GM10266 (cell line): Measurements from ENCODE around the gene WARS2.
"Not testable (repeated sequence)": the region's sequence is repeated elsewhere in the genome, so short reads cannot be mapped to it uniquely, and the experiment has no call there.

ENCODE experiments used
- DNase-seq: peaks from one replicate; pipeline ENCODE4 v3.0.0; 2012; ENCODE audit errors: extremely low spot score
- TF ChIP-seq, protein P1 (sequence below): IDR thresholded peaks from 2 replicates; pipeline ENCODE4 v1.5.1; 2012; ENCODE audit warnings: mild to moderate bottlenecking, low read depth; ENCODE audit not compliant: control insufficient read depth, insufficient read depth; ENCODE audit errors: missing control alignments

WARS2 gene

DNA sequence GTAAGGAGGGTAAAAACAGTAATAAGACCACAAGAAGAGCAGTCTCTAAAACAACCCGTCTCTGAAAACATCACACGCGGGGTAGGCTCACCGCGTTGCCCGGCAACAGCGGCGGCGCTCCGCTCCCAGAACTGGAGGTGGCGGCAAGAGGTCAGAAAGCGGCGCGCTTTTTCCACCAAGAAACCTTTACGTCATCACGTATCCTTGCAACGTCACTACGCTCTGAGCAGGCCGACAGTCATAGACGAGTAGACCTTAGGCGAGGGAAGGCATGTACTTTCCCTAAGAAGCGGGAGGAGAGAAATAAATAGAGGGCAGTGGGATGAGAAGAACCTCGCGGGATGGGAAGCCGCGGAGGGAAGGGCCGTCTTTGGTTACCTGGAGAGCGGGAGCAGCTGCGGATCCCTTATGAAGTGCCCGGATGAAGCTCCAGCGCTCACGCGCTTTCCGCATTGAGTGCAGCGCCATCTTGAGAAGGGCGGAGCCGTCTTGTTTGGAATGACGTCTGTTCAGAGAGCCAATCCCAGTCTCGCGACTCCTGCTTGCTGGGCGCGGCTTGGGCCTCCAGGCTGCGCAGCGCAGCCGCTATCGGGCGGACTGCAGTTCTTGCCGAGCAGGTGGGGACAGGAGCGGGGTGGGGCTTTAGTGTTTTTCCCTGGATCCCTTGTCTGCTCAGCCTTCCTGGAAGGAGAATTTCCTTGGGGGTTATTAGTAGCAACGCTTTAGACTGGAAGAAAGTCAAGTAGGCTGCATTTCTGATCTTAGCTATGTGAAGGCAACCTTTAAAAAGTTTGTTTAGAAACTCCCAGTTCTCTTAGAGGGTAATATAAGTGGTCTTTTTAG lies at the start of gene WARS2:
Gene WARS2, minus strand, starts transcription at position 477 of the 843 bp plus-strand sequence. Its CDS starts 9 bp downstream, at position 468.
- peak; percentile 84 for DNase-seq
- TF ChIP-seq, protein P1, sequence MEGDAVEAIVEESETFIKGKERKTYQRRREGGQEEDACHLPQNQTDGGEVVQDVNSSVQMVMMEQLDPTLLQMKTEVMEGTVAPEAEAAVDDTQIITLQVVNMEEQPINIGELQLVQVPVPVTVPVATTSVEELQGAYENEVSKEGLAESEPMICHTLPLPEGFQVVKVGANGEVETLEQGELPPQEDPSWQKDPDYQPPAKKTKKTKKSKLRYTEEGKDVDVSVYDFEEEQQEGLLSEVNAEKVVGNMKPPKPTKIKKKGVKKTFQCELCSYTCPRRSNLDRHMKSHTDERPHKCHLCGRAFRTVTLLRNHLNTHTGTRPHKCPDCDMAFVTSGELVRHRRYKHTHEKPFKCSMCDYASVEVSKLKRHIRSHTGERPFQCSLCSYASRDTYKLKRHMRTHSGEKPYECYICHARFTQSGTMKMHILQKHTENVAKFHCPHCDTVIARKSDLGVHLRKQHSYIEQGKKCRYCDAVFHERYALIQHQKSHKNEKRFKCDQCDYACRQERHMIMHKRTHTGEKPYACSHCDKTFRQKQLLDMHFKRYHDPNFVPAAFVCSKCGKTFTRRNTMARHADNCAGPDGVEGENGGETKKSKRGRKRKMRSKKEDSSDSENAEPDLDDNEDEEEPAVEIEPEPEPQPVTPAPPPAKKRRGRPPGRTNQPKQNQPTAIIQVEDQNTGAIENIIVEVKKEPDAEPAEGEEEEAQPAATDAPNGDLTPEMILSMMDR = peak; percentile 18

DNA sequence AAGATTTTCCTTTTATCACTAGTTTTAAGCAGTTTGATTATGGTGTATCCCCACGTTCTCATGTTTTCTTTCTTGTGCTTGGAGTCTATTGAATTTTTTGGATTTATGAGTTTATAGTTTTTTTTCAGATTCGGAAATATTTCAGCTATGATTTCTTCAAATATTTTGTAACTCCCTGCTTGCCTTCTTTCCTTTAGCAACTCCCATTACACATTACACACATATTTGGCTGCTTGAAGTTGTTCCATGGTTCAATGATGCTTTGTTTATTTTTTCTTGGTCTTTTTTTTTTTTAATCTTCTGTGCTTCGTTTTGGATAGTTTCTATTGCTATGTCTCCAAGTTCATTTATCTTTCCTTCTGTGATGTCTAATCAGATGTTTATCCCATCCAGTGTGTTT lies 48.5 kb upstream of the WARS2 start:
- TF ChIP-seq, protein P1 = no peak
- DNase-seq = no peak

DNA sequence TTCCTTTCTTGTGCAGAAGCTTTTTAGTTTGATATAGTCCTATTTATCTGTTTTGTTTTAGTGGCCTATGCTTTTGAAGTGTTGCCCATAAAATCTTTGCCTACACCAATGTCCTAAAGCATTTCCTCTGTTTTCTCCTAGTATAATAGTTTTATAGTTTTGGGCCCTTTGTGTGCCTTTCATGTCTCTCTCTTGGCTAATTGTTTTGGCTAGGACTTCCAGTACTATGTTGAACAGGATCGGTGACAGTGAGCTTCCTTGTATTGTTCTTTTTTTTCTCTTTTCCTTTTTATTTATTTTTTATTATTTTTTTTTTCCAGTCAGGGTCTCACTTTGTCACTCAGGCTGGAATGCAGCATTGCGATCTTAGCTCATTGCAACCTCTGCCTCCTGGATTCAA lies 47.0 kb upstream of the WARS2 start:
- DNase-seq = no peak
- TF ChIP-seq, protein P1 = no peak

DNA sequence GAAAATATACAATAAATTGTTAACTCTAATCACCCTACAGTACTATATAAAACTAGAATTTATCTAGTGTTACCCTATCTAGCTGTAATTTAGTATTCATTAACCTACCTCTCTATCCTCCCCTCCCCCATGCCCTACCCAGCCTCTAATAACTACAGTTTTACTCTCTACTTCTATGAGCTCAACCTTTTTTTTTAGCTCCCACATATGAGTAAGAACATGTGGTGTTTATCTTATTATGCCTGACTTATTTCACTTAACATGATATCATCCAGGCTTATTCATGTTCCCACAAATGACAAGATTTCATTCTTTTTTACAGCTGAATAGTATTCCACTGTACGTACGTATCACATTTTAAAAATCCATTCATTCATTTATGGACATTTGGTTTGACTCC lies 46.0 kb upstream of the WARS2 start:
- TF ChIP-seq, protein P1 = no peak
- DNase-seq = no peak

DNA sequence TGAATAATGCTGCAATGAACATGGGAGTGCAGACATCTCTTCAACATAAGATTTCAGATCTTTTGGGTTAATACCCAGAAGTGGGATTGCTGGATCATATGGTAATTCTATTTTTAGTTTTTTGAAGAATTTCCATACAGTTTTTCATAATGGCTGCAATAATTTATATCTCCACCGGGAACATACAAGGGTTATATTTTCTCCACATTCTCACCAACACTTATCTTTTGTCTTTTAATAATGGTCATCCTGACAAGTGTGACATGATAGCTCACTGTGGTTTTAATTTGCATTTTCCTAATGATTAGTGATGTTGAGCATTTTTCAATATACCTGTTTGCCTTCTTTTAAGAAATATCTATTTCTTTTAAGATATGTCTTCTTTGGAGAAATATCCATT lies 44.5 kb upstream of the WARS2 start:
- DNase-seq = no peak
- TF ChIP-seq, protein P1 = no peak

DNA sequence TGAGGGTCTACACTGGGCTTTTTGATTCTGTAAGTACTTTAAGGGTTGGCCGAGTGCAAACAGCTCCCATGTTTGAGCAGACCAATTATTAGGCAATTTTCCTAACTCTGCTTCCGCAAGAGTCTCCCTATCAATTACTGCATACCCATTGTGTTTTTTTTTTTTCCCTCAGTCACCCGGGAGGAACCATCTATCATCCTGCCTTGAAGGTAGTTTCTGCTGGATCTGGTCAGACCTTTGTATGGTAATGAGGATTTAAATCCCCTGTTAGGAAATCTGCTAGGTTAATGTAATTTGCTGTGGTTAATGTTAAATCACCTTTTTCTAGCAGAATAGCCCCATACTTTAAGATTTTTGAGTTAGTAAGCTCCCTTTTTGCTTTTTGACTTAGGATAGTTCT lies 40.8 kb upstream of the WARS2 start:
- TF ChIP-seq, protein P1 = no peak
- DNase-seq = no peak

DNA sequence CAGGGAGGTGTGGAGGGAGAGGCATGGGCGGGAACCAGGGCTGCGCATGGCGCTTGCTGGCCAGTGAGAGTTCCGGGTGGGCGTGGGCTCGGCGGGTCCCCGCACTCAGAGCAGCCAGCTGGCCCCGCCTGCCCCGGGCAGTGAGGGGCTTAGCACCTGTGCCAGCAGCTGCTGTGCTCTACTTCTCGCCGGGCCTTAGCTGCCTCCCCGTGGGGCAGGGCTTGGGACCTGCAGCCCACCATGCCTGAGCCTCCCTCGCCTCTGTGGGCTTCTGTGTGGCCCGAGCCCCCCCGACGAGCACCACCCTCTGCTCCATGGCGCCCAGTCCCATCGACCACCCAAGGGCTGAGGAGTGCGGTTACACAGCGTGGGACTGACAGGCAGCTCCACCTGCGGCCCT lies 38.6 kb upstream of the WARS2 start:
- no peak for DNase-seq

DNA sequence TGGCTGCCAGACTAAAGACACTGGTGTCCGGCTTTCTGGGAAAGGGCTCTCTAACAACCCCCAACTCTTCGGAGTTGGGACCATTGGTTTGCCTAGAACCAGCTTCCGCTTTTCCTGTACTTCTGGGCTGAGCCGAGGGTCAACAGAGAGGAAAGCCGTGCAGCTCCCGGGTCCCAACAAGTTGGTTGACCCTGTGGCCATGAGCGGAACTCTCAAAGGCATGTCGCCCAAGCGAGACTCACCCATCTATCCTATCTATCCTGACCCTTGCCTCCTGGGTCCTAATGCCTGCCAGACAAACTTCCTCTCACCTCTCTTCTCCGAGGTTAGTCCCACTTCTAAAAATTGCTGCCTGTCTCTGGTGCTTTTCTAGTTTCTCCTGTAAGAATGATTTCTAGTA lies 32.5 kb upstream of the WARS2 start:
- not testable (repeated sequence) for DNase-seq

More for the DNA sequence above, 38.6 kb upstream of the WARS2 start:
- TF ChIP-seq, protein P1 = no peak

DNA sequence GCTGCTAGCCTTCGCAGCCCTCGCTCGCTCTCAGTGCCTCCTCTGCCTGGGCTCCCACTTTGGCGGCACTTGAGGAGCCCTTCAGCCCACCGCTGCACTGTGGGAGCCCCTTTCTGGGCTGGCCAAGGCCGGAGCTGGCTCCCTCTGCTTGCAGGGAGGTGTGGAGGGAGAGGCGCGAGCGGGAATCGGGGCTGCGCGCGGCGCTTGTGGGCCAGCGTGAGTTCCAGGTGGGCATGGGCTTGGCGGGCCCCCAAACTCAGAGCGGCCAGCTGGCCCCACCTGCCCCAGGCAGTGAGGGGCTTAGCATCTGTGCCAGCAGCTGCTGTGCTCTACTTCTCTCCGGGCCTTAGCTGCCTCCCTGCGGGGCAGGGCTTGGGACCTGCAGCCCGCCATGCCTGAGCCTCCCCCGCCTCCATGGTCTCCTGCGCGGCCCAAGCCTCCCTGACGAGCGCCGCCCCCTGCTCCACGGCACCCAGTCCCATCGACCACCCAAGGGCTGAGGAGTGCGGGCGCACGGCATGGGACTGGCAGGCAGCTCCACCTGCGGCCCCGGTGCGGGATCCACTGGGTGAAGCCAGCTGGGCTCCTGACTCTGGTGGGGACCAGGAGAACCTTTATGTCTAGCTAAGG lies 31.0 kb upstream of the WARS2 start:
- not testable (repeated sequence) for DNase-seq
